Stimulated activated CD4-positive, alpha-beta T cell treated with anti-CD3 and anti-CD28 coated beads, TNF-alpha, amount 100 ng/mL, for 24 hours (primary cell): ENCODE data around the gene NELFCD.
"Not testable (repeated sequence)": the region's sequence is repeated elsewhere in the genome, so short reads cannot be mapped to it uniquely, and the experiment has no call there.

Experiments
- DNase-seq, 3 experiments: peaks; one replicate each; pipeline ENCODE4 v3.0.0-alpha.2; 2020; ENCODE audit warnings: low read depth in 3 of 3

NELFCD gene

DNA sequence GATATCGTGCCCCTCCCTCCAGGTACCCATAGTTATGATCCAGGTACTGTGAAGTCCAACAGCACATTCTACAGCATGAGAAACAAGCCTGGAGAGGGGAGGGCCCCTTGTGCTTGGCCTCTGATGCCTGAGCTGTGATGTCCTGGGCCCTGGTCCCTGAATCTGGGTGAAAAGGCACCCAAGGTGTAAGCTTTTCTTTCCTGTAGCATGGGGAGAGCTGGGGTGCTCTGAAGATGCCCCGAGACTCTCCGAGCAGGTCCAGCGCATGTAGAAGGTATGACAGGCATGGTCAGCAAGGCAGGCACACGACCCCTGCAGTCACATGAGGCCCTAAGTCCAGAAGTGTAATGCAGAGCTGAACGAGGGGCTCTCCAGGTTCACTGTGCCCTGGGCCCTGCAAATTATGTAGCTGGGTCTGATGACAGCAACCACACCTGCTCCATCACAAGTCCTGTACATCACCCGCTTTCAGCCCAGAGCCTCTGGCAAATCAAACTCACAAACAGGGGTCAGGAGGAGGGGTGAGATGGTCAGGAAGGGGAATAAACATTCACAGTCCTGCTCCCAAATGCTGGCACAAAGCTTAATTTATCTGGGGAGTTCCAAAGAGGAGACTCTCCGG is 27.8 kb downstream of the NELFCD start:
- DNase-seq = no peak

DNA sequence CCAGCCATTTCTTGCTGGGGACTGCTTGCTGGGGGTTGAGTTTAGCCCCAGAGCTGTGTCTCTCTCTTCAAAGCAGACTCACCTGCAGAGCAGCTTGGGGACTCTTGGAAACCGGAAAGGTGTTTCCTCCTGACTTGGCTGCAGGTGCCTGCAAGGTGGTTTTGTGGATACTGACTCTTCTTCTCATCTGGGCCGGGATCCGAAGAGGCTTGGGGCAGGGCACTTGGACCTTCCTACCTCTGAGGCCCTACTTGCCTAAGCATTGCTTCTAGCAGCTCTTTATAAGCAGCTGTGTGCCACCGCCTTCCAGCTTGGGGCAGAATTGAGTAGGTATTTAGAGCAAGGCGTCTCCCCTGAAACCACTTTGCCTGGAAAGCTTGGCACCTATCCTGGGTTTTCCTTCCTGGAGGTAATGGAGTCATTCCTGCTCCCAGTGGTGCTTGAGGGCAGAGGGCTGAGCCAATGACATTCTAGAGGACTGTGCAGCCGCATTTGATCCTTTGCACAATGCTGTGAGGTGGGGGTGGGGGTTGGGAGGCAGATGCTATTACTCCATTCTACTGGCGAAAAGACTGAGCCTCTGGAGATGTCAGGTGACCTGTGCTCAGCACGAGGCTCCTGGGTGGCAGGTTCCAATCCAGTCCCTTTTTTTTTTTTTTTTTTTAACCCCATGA is 29.4 kb downstream of the NELFCD start:
- DNase-seq = no peak

DNA sequence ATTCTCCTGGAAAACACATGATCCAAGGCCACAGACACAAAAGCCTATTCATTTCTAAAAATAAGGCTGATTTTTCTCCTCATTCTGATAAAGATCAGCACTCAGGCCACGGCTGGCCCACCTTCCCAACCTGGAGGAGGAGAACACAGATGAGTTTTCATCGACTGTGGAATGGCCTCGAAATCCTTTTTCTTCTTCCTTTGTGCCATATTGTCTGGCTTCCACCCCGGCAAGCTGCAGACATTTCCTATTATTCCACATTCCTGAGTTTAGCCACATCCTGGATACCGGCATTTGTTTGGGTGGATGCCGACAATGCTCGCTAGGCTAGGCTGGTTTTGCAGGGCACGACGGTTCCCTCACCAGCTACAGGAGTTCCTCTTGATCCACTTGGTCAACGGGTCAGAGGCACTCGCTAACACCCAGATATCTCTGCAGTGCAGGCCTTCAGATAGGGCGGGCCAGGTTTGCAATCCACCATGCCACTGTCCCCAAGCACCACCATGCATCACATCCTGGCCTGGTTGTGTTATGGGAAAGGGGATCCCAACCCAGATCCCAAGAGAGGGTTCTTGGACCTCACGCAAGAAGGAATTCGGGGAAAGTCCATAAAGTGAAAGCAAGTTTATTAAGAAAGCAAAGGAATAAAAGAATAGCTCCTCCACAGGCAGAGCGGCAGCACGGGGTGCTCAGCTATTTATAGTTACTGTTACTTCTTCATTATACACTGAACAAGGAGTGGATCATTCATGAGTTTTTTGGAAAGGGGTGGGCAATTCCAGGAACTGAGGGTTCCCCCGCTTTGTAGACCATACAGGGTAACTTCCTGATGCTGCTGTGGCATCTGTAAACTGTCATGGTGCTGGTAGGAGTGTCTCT is 30.2 kb downstream of the NELFCD start:
- DNase-seq = no peak

DNA sequence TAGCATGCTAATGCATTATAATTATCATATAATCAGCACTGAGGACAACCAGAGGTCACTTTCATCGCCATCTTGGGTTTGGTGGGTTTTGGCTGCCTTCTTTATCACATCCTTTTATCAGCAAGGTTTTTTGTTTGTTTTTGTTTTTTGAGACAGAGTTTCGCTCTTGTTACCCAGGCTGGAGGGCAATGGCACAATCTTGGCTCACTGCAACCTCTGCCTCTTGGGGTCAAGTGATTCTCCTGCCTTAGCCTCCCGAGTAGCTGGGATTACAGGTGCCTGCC is 30.8 kb downstream of the NELFCD start:
- not testable (repeated sequence) for DNase-seq

DNA sequence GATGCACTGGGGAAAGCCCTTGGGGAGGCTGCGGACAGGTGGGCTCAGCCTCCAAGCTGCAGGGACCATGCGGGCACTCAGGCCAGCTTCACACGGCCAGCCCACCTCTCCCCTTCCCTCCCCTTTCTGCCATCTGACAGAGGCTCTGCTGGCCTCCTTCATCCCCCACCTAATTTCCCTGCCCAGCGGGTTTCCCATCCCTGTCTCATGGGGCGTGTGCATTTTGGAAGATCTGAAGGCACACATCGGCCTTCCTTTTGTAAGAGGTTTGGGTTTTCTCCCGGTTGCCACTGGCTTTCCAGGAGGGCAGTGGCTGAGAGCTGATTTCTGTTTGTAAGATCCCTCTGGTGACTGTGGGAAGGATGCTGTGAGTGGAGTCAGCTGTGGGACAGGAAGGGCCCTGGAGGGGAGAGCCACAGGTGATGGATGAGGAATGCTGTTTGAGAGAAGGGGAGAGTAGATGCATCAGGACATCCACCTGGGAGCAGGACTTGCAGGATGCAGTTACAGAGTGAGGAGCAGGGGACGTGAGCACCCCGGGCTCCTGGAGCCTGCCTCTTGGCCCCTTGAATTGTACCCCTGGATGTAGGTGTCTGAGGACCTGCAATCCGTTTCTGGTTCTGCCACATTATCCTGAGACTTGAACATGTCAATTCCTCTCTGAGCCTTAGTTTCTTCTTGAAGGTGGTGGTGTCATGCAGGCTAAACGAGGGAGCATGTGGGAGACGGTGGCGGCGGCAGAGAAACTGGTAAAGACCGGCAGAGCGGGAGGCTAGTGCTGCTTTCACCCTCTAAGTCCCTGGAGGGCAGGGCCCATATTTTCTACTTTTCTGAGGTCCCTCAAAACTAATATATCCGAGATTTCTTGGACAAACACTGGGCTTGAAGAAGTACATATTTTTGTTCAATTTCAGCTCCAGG is 32.2 kb downstream of the NELFCD start:
- DNase-seq = no peak

DNA sequence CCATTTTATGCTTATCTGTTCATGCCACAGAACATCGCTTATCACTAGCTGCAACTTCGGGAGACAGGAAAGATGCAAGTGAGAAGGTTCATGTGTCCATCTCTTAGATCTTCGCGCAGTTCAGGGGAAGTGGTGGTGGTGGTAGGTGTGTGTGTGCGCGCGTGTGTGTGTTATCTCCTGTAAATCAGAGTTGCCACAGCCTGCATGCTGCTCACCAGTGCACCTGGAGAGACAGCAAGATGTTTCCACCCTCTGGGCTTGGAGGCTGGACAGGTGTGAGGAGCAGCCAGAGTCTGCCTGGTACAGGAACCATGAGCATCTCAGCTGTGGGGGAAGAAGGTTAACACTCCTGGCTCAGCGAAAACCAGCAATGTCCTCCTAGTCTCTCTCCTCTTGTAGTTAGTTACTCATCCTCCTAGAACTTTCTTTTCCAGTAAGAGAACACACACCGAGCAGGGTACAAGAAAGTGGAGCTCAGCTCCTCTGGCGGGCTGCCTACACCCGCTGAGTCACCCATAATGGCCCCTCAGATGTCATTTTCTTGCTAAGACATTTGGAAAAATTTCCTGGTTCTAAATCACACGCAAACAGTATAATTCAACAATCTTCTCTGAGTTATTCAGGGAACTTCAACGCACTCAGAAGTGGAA is 33.0 kb downstream of the NELFCD start:
- DNase-seq = no peak

DNA sequence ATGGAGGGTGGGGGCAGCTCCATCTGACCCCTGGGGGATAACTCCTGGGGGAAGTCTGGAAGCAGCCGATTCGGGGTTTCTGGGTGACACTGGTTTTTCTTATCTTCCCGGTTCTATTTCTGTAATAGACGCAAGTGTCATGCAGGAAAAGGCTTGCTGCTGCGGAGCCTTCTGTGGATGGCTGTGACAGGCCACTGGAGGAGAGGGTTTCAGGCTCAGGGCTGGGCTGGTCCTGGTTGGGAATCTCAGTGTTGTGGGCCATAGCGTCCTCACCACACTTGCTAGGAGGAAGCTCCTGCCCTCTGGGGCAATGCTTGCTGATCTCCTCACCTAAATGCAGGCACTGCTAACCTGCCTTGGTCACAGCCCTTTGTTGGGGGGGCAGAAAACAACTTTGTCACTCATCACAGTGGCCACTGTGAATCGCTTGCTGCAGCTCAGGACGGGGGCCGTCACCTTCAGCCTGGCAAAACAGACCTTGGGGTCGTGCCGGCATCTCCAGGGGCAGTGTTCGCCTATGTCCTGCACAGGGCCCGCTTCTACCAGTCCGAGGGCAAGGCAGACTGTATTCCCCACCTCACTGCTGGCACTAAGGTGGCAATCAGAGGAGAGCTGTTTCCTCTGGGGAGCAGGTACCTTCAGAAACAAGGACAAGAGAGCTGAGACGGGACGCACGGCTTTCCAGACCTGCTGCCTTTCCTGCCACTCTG is 33.8 kb downstream of the NELFCD start:
- DNase-seq = no peak

DNA sequence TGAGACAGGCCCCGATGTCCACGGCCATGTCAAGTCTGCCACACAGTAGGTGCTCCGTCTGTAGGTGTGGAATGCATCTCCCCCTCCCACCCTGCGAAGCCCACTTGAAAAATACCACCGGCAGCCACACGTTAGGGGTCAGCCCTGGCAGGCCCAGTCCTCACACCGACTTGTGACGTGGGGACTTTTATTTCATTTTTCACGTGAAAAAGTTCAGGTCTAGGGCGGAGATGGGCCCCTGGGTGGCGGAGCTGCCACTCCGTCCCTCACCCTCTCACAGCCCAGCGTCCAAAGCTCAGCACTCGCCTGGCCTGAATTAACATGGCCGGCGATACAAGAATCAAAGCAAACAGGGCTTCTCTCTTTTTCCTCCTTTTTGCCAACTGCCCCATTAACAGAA is 34.4 kb downstream of the NELFCD start:
- DNase-seq = no peak

DNA sequence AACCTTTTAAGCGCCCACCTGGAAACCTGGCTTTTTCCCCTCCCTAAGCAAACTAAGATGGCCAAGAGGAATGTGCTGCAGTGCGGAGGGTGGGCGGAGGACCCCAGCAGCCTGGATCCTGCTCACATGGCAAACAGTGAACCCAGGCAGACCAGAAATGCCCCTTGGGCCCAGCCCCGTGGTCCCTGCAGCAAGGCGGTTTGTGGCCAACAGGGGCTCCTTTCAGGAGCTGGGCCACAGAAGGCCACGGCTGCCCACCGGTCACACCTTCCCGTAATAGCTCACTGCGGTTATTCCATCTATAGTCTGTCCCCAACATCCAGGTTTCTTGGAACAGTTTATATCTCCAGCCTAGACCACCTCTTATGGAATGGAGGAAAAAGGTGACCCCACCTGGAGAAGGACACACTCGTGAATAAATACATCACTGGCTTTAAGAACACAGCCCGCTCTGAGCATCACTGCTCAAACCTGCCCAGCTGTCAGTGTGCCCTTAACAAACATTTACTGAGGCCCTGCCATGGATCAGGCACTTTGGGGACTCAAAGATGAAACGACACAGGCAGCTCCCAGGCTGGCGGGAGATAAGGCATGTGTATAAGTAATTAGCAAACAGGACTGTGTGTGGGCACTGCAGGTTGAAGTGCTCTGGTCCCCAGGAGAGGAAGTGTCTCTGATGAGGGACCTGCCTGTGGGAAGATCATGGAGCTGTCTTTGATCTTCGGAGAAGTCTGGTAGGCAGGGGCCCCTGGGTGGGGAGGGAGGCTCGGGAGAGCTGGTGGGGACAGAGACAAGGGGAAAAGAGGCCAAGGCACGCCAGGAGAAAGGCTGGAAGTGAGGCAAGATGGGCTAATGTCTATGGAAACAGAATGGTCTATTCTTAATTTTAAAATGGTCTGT is 35.0 kb downstream of the NELFCD start:
- no peak for DNase-seq

DNA sequence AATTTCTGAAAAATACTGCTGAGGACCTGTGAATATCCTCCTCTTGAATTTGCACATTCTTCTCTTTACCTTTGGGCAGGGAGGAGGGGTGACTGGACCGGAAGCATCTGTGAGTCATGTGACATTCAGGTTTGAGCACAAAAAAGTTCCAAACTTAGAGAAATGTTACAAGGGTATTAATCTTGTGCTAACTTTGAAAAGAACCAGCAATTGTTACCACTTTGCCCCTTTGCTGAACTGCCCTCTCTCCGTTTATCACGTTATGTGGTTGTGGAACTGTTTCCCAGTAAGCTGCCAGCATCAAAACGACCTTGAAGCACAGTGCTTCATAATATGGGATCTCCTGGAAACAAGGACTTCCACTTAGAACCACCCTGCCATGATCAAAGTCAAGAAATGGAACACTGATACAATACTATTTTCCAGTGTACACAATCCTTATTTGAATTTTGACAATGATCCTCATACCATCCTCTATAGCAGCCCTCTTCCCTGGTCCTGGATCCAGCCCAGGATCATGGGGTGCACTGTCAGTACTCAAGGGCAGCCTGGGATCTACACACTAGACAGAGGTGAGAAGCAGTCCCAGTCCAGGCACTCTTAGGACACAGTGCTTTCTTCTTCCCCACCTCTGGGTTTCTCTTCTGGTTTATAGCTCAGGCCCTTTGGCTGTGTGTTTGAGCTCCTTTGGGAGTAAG is 35.9 kb downstream of the NELFCD start:
- peak in 1 of 3 experiments; percentile 14 for DNase-seq

DNA sequence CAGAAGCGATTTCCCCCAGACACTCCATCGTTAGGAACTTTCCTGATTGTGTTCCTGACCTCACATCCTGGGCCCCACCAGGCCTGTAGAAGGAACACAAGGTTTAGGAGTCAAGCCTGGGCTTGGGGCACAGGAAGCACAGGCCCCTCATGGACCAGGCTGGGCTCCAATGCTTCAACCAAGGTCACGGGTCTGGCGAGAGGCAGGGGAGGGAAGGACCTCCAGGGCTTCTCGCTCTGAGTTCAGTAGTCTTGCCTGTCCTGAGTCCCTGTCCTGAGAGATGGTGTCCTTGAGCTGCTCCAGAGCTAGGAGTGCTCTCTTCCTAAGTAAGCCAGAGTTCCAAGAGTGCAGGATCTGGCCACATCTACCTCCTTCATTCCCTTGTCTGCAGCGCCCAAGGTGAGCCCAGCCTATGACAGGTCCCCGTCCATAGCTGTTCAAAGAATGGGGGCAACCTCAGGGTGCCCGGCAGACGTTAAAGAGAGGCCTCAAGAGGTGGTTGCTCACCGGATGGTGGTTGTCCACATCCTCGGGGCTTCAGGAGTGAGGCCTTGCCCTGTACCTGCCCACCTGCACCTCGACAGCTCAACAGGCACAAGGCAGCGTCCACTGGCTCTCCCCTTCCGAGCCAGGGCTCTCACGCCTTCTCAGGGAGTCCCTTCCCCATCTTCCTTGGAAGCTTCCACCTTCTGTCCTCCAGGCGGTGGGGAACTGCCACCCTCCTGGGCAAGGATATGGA is 36.6 kb downstream of the NELFCD start:
- DNase-seq = no peak

DNA sequence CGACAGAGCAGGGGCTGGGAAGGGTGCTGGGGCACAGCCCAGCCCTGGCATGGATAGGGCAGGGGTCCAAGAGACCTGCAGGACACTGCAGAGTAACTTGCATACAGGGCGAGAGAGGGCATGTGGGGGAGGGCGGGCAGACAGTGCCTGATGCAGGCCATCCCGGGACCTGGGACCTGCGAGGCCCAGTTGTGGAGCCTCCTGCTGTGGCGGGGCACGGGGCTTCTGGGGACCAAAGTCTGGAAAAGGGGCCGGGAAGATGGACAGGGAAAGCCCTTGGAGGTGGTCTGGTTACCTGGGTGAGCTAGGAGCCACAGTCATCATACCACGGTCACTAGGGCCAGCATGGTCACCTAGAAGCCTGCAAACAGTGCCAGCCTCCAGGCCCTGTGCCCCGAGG is 37.8 kb downstream of the NELFCD start:
- no peak for DNase-seq

DNA sequence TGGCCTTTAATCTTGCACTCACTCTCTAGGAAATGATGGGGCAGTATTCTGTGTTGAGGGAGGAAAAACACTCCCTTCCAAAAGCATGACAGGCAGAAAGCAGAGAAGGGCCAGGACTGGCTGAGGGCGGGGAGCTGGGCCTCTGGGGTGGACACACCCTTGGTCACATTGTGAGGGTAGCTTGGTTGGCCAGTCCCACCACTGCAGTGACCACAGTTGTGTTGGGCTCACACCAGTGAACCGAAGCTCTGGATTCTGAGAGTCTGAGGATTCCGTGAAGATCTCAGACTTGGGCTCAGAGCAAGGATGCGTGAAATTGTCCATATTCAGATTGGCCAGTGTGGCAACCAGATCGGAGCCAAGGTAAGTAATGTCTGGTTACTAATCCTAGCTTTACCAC is 38.2 kb downstream of the NELFCD start, which contains the start of gene TUBB1:
Gene TUBB1 (plus strand): TSS at position 213 of the 400 bp plus-strand sequence. CDS start 94 bp downstream, at position 307.
- no peak for DNase-seq

DNA sequence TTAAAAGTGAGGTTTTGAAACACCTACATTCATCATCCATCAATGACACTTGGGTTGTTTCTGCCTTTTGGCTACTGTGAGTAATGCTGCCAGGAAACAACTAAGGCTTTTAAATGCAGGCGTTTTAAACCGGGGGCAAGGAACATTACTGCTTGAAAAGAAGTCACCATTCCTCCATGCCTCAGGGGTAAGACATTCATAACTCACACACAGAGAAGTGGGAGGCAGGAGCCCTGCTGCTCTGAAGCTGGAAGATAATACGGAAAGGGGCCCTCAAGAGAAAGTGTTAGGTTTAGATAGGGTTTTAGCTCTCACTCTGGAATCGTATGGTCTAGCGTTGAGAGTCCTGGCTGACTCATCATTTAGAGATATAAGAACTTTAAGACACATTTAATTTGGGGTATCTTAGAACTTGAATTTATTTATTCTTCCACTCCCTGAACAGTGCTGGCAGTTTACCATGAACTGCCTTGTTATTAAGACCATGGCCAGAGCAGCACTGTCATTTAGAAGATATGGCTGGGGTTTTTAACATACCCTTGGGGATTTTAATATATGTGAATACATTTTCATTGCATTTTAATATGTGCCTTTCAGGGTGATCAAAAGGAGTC is 40.0 kb downstream of the NELFCD start:
- no peak for DNase-seq

DNA sequence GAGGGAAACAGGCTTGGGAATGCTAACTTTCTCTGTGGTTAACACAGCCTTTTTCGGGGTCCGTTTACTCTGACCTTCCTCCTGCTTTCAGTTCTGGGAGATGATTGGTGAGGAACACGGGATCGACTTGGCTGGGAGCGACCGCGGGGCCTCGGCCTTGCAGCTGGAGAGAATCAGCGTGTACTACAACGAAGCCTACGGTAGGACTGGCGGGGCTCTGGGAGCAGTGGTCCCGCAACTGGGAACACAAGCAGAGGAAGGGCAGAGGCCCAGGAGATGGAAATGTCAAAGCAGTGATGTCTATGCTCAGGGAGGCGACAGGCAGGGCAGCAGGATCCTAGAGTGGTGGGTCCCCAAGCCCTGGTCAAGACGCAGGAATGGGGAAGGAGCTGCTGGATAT is 41.7 kb downstream of the NELFCD start:
- no peak for DNase-seq

DNA sequence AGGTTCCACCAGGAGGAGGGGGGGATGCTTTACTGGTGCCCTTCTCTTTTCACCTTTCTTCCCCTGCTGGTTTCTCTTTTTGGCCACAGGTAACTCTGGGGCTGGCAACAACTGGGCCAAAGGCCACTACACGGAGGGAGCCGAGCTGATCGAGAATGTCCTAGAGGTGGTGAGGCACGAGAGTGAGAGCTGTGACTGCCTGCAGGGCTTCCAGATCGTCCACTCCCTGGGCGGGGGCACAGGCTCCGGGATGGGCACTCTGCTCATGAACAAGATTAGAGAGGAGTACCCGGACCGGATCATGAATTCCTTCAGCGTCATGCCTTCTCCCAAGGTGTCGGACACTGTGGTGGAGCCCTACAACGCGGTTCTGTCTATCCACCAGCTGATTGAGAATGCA is 42.6 kb downstream of the NELFCD start:
- no peak for DNase-seq

DNA sequence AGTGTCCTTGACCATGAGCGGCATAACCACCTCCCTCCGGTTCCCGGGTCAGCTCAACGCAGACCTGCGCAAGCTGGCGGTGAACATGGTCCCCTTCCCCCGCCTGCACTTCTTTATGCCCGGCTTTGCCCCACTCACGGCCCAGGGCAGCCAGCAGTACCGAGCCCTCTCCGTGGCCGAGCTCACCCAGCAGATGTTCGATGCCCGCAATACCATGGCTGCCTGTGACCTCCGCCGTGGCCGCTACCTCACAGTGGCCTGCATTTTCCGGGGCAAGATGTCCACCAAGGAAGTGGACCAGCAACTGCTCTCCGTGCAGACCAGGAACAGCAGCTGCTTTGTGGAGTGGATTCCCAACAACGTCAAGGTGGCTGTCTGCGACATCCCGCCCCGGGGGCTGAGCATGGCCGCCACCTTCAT is 43.1 kb downstream of the NELFCD start:
- DNase-seq = no peak

DNA sequence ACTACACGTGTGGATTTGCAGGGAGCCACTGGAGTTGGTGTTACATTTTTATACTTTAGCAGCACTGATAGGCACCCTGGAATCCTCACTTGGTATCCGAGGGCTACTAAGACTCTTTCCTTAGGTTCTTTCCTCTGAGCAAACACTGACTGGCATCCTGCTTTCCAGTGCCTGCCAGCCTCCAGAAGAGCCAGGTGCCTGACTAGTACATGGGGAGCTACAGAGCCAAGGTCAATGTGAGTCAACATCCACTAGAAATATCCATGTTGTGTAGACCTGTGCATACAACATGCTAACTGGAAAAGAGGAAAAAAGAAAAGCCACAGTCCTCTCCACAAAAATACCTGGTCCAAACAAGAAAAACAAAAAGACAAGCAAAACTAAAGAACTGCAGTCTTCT is 44.0 kb downstream of the NELFCD start:
- no peak for DNase-seq
